ENCODE data around the gene CDKN1A.

- TF ChIP-seq CTCF (IDR thresholded peaks at IDR 0.05) (no peak), POLR2A (IDR thresholded peaks at IDR 0.05) (no peak)
These were observed 19.2 kb upstream of the CDKN1A start for GRCh38 chr6:36659271-36659670.

Measured in uterus (tissue), 2 donors.